ENCODE data around the gene TMEM108. TPM values are rescaled to one million over a fixed set of nuclear protein-coding genes. Genes with fewer than 3 reads are reported as not detected.

The TMEM108 gene
- total and polyA plus RNA-seq, 11 donors: 0.14 to 2.8 (median 0.57) TPM

DNA sequence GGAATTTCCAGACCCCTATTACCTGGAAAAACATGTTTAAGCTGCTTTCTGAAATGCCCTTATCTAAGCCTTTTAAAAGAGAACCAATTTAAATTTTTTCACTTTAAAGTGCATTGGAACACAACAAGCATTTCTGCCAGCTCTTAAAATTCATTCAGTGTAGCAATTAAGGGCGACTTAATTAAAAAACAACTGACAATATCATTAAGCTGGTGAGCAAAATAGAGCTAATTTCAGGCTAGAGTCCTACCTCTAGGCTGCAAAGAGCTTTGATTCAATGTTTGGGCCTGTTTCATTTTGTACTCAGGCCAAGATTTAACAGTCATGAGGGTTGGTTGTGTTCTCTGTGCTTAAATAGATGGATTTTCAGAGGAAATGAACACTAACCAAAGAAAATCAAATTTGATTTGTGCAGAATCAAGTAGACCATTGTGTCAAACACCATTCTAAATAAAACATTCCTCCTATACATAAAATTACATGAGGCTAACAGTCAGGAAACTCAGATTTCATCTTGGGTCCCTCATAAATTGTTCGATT, 114.6 kb downstream of the TMEM108 start:
- ATAC-seq: no peak

DNA sequence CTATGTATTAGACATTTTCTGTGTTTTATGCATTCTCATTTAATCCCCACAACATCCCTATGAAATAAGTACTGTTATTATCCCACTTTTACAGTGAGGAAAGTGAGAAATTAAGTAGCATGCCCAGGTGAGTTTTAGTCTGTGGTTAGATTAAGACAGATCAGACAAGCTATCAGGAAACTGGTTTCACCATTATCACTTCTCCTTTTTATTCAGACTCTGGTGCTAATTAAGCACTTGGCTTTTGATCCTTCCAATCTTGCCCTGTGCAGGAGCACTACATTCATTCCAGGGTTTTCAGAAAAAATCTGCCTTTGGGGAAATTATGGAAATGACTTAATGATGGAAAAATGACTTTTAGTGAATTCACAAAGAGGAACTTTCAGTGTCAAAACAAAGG, 115.2 kb downstream of the TMEM108 start:
- Histone ChIP-seq H3K27me3 (no peaks in the 10 kb centered on the region), H3K27ac (no peak overlapping the region), H3K36me3 (no peaks in the 10 kb centered on the region), H3K9me3 (peaks cover 0 to 5% (median 0%) of the 10 kb centered on the region in 12 donors), H3K4me1 (no peaks in the 10 kb centered on the region), H3K4me3 (no peak overlapping the region)
- no peak for TF ChIP-seq CTCF (IDR thresholded peaks at IDR 0.05)
- no peak for TF ChIP-seq POLR2A (IDR thresholded peaks at IDR 0.05)
- no peak for ATAC-seq
- DNase-seq: no peak
- intact Hi-C loops (cut with DNase I): no loop called here

More for the DNA sequence above, 114.6 kb downstream of the TMEM108 start:
- H3K9me3 ChIP-seq: peaks cover 0 to 5% (median 0%) of the 10 kb centered on the region in 12 donors
- intact Hi-C loops (cut with DNase I): no loop called here
- no peak overlapping the region for H3K4me3 ChIP-seq
- no peaks in the 10 kb centered on the region for H3K36me3 ChIP-seq
- no peaks in the 10 kb centered on the region for H3K4me1 ChIP-seq
- DNase-seq: no peak
- H3K27me3 ChIP-seq: no peaks in the 10 kb centered on the region
- WGBS, 4 donors: 61 to 83% (median 68%) methylated on average over 2 of the region's 2 CpGs
- no peak overlapping the region for H3K27ac ChIP-seq
- TF ChIP-seq POLR2A (IDR thresholded peaks at IDR 0.05) (no peak), CTCF (IDR thresholded peaks at IDR 0.05) (no peak)

- Histone ChIP-seq H3K9me3 (peaks cover 0 to 5% (median 0%) of the 10 kb centered on the region in 12 donors), H3K4me3 (no peak overlapping the region), H3K27me3 (no peaks in the 10 kb centered on the region), H3K27ac (no peak overlapping the region), H3K4me1 (no peaks in the 10 kb centered on the region), H3K36me3 (no peaks in the 10 kb centered on the region)
- DNase-seq (no peak), ATAC-seq (no peak)
- TF ChIP-seq CTCF (IDR thresholded peaks at IDR 0.05): no peak
- no peak for TF ChIP-seq POLR2A (IDR thresholded peaks at IDR 0.05)
- WGBS, 4 donors: 50 to 72% (median 60%) methylated on average over 2 of the region's 2 CpGs
- intact Hi-C loops (cut with DNase I): no loop called here
These were observed 119.5 kb downstream of the TMEM108 start for GRCh38 chr3:133157716-133158115.

DNA sequence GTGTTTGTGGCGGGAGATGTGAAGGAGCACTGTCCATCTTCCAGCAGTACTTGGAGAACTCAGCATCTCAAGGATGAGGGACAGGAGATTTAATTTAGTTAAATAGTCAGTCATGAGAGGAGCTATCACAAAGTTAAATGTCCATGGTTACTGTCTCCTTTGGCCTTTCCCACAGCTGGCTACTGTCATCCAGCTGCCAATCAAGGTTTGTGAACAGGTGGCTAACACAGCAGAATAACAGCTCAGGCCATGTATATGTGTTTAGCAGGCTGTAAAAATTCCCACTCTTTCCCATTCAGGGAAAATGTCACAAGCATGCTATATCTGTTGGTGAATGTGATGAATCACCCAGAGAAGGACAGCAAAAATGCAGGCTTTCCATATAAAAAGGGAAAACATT, 120.5 kb downstream of the TMEM108 start:
- intact Hi-C loops (cut with DNase I): no loop called here
- Histone ChIP-seq H3K27me3 (no peaks in the 10 kb centered on the region), H3K4me3 (no peak overlapping the region), H3K27ac (no peak overlapping the region), H3K9me3 (peaks cover 0 to 5% (median 0%) of the 10 kb centered on the region in 12 donors), H3K36me3 (no peaks in the 10 kb centered on the region), H3K4me1 (no peaks in the 10 kb centered on the region)
- ATAC-seq (no peak), DNase-seq (no peak)
- TF ChIP-seq CTCF (IDR thresholded peaks at IDR 0.05) (no peak), POLR2A (IDR thresholded peaks at IDR 0.05) (no peak)
- WGBS, 4 donors: 81 to 98% (median 90%) methylated on average over 1 of the region's 1 CpG

All from heart left ventricle (tissue), 16 donors.